Stimulated activated CD8-positive, alpha-beta memory T cell treated with anti-CD3 and anti-CD28 coated beads, Interleukin-15, amount 100 ng/mL, for 48 hours (primary cell): Measurements from ENCODE around the gene CHD2.

Experiments
- DNase-seq, 2 donors: peaks; one replicate each; pipeline ENCODE4 v3.0.0-alpha.2; 2020; ENCODE audit warnings: low read depth in 2 of 2

CHD2 gene

DNA sequence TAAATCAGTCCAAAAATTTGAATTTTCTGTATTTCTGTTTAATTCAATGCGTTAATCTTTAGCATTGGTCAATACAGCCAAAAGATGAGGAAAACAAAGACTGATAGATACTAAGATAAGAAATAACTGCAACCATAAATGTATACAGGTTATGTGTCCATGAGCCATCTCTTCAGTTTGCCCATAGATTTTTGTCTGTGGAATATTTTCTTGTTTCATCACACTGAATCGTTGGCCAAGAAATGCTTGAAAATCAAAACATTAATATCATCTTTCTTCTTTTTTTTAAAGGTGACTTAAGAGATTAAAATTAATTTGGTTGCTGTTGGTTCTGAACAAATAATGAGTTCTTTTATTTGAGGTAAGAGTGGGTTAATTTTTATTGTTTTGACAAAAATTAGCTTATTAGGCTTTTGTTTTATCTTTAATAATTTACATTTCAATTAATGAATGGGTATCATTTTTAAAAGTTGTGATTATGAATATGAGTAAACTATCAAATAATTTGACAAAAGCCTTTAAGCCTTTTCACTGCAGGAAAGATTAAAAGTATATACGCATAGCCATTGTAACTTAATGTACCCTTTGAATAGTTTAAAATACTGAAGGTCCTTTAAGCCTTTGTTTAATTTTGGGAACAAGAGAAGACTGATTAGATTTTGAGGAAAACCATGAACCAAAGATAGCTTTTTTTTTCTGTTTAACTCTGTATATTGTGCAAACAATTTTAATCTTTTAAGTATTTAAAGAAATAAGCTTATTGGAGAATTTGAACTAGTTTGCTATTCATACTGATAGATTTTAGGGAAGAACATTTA is 14.7 kb upstream of the CHD2 start:
- no peak for DNase-seq

DNA sequence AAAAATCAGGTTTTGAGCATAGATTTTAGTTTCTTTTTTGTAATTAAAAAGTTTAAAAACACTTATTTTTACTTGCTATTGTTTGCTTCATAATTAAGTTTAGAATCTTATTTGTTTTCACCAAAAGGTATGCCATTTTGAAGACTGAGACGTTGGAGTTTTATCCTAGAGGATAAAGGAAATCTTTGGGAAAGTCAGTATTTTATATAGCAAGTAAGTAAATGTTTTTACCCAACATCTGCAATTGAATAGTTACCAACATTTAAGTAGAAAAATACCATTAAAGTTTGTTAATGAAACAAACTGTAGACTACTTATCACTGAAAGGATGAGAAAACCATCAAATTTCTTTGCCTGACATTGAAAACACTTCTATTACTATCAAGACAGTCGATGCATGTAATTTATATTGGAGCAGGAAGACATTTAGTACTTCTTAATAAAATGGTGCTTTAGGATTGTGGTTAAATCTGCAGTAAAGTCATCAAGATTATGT is 14.0 kb upstream of the CHD2 start:
- DNase-seq = no peak

DNA sequence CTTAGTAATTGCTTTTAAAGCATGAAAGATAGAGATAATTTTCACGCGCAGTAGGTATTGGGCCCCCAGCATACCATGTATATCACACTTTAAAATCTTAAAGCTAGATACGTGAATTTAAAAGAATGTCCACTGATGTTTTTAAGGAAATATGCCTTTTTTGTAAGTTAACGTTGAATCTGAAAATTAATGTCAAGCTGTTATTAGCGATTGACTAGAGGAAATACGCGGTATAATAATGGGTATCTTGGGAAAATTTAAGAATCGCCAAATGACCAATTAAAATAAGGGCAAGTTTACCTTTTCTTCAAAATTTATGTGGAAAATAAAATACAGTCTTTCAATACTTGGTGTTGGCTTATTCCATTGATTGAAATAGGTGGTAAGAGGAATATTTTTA is 13.3 kb upstream of the CHD2 start:
- DNase-seq = no peak

DNA sequence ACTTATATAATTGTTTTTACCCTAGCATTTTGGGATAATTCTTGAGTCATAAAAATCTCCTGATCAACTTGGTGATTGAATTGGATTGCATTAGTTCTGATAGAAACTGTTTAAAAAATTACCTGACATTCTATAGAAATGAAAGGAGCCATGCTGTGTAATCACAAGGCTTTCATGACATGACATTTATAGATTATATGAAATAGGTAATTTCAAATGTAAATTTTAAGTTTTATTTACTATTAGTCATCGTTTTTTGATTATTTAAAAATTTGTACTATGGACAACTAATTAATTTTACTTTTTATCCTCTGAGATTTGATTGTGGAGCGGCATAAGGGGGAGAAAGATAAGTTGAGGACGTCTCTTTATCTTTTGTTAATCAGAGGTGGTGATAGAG is 12.3 kb upstream of the CHD2 start:
- DNase-seq = no peak

DNA sequence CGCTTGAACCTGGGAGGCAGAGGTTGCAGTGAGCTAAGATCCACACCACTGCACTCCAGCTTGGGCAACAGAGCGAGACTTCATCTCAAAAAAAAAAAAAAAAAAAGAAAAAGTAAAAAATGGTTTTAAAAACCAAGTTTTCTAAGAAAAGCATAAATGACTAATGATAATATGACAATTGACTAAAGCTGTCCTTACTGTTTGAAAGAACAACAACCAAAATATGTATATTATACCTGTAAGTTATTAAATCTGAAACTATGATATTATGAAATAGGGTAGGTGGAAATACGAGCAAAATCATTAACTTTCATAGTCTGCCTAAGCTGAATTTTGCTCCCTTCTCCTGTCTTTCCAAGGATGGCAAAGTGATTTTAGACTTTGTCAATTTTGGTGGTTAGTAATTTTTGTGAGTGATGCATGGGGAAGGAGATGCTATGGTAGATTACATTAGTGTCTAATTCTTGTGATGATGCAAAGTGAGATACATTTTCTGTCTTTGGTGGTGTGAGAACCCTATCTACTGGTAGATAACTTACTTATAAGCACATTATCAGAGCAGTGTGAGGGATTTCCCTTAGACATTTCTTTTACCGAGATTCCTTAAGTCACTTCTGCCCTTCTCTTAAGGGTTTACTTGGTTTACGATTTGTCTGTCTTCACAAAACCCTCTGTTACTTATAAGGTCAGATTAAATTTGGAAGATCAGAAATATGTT is 10.6 kb upstream of the CHD2 start:
- DNase-seq = no peak

DNA sequence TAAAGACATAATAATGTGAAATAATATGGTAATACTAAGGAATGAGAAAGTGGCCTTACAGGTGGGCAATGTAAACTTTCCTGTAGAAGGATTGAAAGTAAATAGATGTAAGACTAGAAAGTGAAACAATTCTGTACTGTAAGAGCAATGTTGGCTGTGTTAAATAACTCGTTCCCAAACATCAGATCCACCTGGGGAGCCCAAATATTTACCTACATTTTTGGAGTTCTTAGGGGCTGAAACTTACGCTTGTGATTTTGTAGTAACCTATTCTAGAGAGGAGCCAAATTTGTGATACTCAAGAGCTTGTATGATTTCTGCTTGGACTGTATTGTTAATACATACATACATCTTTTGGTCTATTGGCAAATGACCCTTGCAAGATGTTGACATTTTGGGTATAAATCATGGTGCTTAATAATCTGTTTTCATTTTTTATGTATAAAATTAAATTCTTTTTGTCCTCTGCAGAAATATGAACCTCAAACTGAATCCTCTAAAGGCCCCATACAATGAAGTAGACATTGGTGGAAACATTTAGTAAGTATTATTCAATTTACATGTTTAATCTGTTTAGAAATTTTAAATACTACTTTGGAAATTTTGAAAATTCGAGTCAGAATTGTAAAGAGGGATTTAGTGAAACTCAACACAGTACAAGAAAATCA is 8.5 kb upstream of the CHD2 start:
- no peak for DNase-seq

DNA sequence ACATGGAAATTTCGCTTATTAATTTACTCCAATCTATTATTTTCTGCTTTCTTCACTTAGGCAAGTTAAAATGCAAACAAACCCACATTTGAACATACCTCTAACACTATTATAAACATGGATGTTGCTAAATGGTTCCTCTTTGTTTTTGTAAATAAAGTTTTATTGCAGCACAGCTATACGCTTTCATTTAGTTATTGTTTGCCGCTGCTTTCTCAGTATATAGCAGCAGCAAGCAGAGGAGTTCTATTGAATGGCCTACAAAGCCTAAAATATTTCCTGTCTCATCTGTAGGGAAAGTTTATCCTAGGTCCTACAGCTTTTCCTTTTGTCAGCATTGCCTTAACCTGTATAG is 7.9 kb upstream of the CHD2 start:
- no peak for DNase-seq

DNA sequence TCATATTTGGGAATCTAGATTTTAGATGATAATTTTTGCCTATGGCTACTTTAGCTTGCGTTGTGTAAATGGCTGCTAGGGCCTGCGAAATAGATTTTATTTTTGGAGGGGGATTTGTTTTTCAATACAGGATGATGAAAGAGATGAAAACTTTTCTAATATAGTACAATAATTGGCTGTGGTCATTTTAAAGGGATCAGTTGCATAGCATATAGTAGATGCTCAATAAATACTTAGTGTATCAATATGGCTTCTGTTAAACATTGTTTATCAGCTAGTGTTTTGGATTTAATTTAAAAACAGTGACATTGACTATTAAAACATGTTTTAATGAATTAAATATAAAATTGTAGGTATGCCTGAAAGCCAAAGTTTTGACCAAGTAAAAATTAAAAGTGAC is 6.9 kb upstream of the CHD2 start:
- DNase-seq = no peak

DNA sequence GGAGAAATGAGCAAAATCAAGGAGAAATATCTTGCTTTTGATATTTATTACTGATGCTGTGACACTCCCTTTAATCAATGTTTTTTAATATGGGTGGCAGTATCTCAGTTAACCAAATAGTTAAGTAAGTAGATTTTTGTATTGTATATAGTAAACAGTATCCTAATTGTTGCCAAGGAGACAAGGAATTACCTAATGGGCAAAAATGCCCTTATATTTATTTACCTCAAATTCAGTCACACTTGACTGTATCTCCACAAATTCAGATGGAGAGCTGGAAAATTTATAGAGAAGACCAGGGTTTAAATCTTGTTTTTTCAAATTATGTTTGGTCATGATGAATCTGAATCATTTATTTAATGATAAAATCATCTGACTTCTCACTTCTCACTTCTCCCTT is 3.6 kb upstream of the CHD2 start:
- DNase-seq = no peak

DNA sequence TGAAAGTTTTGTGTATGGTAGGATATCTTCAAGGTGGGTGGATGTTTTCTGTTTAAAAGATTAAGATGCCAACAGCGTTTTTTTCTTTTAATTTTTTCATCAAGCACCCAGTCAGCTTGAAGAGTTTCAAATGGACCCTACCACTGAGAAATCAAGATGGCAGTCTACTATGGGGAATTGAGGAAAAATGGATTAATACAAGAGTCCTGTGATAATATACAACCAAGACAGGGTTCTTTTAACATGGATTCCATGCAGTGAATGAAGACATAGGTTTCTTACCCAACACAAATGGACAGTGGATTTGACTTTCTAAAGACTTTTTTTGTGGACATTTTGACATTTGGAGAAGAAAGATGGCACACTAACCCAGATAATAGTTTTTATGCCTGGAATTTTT is 2.5 kb upstream of the CHD2 start:
- no peak for DNase-seq

DNA sequence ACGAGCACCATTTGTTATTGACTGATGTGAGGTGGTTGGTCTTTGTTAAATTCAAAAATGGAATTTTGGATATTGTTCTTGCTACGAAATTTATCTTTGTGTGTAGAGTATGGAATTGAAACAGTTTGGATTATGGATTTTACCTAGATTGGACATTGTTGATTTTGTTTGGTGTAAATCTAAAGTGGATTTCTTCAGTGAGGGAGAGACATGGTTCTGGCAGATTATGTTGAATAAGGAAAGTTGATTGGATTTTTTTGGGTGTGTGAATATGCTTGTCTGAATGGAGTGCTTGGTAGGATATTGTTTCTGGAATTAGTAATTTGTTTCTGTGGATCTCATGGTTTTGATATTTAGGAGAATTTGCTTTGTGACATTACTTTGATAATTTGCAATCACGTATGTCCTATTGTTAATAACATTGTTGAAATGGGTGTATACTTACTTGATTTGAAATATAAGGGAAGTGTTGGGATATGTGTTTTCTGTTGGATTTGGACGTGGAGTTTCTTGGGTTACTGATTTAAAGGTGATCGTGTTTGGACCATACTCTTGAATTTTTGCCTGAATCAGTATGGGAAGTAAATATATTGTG is 1.0 kb upstream of the CHD2 start:
- no peak for DNase-seq

DNA sequence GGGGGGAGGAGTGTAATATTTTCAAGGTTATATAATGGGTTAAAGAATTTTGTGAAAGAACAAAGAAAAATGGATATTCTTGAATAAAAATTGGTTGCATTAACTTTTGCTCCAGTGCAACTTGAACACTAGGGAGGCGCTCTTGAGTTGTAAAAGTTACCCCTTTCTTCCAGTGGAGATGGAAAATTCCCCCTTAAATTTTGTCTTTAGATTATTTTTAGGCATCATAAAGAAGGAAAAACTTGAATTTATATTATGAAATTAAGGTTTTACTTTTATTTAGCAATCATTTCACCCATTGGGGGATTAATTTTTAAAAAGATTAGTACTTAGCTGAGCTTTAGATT is 550 bp upstream of the CHD2 start:
- DNase-seq = no peak

DNA sequence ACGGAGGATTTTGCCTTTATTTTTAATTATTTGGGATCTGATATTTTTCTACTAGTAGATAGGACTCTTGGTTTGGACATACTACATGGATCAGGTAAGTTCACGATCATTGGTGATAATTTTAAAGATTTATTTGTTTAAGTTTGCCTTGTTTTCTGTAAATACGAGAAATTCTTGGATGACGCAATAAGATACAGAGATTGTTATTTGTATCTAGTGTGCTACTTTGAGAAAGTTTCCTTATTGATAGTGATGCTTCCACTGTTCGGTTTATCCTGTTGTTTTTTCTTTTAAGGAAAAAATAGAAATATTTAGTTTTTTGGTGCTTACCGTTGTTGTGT is 577 bp downstream of the CHD2 start:
- no peak for DNase-seq

DNA sequence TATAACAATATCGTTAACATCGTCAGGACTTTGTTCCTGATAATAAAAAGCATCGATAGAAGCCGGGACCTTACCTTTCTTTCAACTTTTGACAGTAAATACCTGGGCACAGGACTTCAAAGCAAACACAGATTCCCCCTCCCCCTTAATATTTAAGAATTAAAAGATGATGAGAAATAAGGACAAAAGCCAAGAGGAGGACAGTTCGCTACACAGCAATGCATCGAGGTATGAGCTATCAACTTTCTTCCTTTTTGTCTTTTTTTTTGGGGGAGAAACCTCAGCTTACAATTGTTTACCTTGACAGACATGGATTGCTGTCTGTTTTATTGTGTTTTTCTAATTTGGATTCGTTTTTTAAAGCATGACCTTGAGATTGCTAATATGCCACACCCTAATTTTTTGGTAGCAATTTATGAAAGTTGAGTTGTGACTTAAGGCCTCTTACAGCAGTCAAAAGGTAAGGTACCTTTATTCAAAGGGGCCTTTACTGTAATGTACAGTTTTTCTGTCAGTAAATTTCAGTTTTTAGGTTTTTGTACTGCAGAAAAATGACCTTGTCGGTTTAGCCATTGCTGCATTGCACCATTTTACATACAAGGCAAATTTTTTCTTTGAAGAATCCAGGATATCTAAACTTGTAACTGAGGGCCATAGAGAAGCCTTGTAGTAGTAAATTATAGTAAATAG is 1.1 kb downstream of the CHD2 start:
- DNase-seq = no peak

DNA sequence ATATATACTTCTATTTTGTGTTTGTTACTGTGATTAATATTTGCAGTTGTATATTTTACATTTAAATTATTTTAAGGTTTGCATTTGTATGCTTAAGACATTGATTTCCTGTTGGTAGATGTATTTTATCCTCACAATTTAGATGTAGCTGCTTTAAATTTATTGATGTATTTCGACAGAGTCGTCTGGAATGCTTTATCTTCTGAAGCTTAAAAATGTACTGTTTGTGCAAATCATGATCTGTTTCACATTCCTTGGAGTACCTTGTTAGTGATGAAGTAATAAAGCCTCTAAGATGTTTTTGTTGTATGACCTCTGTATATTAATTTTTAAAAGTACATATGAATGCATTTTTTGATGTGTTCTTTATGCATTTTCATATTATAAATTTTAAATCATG is 1.9 kb downstream of the CHD2 start:
- no peak for DNase-seq

DNA sequence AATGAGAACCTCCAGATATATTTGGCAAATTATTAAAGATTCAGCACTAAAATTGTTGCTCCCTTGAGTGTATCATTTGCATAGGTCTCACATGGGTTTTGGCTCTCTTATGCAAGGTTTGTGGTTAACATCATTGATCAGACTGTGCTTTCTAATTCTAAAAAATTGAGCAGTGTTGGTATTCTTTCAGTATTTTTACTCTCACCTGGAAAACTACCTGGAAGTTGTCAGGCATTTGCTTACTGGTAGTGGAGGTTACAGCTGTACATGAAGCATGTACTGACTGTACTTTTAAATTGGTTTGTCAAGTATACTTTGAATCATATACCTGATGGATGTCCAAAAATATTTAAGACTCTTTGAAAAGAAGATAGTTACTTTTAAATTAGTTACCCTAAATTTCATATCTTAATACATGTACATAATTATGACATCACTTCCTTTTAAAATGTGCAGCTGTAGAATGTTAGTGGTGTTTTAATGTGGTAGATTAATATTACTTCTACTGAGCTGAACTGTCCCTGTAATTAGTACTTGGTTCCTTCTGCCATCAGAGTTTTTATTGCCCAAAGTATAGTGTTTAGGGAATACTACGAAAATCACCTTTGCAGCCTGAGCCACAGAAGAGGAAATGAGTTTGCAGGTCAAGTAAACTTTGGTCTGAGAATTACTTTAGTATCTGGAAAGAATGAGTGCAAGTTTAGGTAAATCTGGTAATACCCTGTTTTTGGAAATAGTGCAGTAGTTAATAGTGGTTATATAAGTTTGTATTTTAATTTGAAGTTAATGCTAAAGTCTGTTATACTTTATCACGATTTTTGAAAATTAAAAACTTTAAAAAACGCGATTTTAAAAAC is 2.8 kb downstream of the CHD2 start:
- no peak for DNase-seq

DNA sequence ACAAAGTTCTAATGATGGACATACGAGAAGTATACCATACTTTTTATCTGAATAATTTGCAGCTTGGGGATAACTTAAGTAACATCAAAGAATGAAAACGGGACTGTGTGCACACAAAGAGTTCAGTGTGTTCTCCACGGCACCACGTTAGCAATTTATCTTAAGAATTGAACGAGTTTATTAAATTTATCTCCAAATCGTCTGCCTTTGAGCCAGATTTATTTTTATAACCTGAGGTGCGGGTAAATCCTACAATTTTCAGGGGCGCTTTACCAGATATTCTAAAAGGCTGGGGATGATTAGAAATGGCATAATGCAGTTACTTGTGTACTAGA is 3.5 kb downstream of the CHD2 start:
- DNase-seq = no peak

DNA sequence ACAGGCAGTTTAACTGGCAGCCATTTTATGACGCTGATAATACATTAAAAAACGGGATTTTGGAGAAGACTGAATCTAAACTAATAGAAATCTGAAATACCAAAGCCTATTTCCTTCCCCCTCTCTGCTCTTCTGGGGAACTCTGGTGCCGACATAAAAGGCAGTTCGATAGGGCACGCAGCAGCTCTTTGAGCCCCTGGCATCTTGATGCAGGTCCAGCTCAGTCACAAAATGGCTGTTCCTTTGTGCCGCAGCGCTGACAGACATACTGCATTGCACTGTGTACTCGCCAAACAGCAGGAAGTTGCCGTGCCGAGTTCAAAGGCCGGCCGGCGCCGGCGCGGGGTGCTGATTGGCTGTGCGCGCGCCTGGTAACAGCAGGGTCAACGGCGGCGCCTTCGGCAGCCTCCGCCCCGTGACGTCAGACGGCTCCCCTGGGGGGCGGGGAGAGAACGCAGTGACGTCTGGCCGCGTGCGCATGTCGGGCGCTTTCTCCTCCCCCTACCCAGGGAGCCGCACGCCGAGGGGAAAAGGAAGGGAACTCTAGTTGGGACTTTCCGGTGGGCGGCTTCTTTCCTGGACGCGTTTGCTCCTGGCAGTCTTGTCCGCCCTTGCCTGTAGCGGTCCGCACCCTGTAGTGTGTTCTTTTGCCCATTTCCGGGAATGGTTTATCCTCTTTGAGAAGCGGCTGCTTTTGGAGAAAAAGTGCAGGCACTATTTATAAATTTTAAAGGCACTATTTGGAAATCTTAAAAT is 4.0 kb downstream of the CHD2 start:
- peak; percentile 99 for DNase-seq

DNA sequence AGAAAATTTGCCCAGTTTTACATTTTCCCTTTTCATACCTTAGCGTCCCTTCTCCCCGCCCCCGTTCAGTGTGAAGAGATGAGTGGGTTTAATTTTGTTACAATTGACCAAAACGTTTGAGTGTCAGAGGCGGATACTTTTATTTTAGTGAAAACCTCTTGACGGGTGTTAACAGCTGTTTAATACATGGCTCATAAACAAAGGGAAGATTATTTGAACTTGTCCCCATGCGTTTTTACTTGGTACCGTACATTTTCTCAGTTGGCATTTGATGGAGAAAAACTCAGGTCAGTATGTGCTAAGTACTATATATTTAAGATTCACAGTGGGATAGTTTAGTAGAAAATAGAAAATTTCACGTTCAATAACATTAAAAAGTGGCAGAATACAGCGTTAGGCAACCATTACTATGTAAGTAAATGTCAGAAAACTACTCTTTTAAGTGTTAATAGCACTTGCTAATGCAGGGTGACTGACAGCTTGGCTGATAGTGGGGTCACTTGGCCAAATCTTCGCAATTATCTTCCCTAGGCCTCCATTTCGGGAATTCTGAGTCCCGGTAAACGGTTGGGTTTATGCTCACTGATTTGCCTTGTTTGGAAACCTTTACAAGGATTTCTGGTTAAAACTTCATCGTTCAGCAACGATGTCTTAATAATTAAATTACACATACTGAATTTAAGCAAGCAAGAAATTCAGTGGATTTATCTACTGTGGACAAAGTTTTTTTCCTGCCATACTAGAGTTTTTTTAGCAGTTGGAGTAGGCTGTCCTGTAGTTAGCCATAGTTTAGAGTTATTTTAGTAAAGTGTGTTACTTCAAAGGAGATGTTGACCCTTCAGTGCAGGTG is 4.8 kb downstream of the CHD2 start:
- DNase-seq = no peak

DNA sequence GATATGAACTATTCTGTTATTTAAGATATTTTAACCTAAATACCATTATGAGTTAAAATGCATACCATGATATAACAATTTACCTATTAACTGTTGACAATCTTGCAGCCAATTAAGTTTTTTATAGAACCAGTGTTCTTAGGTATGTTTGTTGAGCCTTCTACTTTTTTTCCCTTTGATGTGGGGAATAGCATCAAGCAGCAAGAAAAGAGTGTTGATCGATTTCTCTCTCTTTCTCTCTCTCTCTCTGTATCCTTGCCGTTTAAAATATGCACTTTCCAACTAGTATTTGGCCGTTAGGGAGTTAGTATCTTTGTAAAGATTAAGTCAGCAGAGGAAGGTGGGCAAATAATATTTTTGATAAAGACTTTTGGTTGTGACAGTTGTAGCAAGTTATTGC is 5.9 kb downstream of the CHD2 start:
- no peak for DNase-seq
